ENCODE measurements around the gene SIPA1L3.

DNA sequence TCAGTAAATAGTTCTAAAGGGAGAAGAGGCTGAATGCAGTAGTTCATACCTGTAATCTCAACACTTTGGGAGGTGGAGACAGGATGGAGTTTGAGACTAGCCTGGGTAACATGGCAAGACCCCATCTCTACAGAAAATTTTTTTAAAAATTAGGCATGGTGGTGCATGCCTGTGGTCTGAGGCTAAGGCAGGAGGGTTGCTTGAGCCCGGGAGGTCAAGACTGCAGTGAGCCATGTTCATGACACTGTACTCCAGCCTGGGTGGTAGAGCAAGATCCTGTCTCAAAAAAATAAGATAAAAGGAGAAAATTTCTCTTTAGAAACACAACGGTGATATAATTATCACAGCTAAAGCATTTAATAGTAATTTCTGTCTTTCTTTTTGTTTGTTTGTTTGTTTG is 57.1 kb downstream of the SIPA1L3 start:
- TF ChIP-seq POLR2A (IDR thresholded peaks at IDR 0.05; ENCODE audit: low read length) = no peak
- TF ChIP-seq, protein P1, sequence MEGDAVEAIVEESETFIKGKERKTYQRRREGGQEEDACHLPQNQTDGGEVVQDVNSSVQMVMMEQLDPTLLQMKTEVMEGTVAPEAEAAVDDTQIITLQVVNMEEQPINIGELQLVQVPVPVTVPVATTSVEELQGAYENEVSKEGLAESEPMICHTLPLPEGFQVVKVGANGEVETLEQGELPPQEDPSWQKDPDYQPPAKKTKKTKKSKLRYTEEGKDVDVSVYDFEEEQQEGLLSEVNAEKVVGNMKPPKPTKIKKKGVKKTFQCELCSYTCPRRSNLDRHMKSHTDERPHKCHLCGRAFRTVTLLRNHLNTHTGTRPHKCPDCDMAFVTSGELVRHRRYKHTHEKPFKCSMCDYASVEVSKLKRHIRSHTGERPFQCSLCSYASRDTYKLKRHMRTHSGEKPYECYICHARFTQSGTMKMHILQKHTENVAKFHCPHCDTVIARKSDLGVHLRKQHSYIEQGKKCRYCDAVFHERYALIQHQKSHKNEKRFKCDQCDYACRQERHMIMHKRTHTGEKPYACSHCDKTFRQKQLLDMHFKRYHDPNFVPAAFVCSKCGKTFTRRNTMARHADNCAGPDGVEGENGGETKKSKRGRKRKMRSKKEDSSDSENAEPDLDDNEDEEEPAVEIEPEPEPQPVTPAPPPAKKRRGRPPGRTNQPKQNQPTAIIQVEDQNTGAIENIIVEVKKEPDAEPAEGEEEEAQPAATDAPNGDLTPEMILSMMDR (IDR thresholded peaks at IDR 0.05) = no peak
- TF ChIP-seq SMC3 (IDR thresholded peaks at IDR 0.05) = no peak
- TF ChIP-seq, protein P2, sequence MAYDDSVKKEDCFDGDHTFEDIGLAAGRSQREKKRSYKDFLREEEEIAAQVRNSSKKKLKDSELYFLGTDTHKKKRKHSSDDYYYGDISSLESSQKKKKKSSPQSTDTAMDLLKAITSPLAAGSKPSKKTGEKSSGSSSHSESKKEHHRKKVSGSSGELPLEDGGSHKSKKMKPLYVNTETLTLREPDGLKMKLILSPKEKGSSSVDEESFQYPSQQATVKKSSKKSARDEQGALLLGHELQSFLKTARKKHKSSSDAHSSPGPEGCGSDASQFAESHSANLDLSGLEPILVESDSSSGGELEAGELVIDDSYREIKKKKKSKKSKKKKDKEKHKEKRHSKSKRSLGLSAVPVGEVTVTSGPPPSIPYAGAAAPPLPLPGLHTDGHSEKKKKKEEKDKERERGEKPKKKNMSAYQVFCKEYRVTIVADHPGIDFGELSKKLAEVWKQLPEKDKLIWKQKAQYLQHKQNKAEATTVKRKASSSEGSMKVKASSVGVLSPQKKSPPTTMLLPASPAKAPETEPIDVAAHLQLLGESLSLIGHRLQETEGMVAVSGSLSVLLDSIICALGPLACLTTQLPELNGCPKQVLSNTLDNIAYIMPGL (CRISPR knock-in tag; IDR thresholded peaks at IDR 0.05; ENCODE audit: borderline replicate concordance) = no peak
- TF ChIP-seq, protein P3, sequence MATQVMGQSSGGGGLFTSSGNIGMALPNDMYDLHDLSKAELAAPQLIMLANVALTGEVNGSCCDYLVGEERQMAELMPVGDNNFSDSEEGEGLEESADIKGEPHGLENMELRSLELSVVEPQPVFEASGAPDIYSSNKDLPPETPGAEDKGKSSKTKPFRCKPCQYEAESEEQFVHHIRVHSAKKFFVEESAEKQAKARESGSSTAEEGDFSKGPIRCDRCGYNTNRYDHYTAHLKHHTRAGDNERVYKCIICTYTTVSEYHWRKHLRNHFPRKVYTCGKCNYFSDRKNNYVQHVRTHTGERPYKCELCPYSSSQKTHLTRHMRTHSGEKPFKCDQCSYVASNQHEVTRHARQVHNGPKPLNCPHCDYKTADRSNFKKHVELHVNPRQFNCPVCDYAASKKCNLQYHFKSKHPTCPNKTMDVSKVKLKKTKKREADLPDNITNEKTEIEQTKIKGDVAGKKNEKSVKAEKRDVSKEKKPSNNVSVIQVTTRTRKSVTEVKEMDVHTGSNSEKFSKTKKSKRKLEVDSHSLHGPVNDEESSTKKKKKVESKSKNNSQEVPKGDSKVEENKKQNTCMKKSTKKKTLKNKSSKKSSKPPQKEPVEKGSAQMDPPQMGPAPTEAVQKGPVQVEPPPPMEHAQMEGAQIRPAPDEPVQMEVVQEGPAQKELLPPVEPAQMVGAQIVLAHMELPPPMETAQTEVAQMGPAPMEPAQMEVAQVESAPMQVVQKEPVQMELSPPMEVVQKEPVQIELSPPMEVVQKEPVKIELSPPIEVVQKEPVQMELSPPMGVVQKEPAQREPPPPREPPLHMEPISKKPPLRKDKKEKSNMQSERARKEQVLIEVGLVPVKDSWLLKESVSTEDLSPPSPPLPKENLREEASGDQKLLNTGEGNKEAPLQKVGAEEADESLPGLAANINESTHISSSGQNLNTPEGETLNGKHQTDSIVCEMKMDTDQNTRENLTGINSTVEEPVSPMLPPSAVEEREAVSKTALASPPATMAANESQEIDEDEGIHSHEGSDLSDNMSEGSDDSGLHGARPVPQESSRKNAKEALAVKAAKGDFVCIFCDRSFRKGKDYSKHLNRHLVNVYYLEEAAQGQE (IDR thresholded peaks at IDR 0.05) = no peak
